ENCODE measurements around the gene PKP4. TPM values are rescaled to one million over a fixed set of nuclear protein-coding genes. Genes with fewer than 3 reads are reported as not detected.

Gene PKP4
- total and polyA plus RNA-seq, 2 experiments from 2014 or later = 35.7 to 92.3 TPM

DNA sequence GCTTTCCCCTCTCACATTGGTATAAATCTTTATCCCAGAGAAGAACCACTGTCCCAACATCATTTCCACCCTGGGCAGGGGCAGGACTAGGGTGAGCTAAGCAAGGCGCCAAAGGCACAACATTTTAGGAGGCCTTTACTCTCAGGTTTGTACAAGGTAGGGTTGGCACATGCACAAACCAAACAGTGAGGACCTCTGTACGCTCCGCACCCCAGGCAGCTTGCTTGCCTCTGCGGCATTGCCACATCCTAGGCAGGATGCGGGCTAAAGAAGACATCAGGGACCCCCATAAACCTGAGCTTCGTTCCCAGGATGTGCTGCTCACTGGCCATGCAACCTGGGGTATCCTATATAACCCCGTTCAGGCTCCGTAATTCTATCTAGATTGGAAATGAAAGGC is 210.2 kb downstream of the PKP4 start (continued):
- no peak for TF ChIP-seq ZNF331 (CRISPR knock-in tag; IDR thresholded peaks at IDR 0.05; ENCODE audit: low read depth)
- no peak for TF ChIP-seq ZNF114 (CRISPR knock-in tag; IDR thresholded peaks at IDR 0.05)
- TF ChIP-seq CREB1 (CRISPR knock-in tag; IDR thresholded peaks at IDR 0.05; ENCODE audit: low read depth) = no peak
- TF ChIP-seq POLR2AphosphoS5 (IDR thresholded peaks at IDR 0.05; ENCODE audit: low read depth) = no peak
- TF ChIP-seq, protein P1, sequence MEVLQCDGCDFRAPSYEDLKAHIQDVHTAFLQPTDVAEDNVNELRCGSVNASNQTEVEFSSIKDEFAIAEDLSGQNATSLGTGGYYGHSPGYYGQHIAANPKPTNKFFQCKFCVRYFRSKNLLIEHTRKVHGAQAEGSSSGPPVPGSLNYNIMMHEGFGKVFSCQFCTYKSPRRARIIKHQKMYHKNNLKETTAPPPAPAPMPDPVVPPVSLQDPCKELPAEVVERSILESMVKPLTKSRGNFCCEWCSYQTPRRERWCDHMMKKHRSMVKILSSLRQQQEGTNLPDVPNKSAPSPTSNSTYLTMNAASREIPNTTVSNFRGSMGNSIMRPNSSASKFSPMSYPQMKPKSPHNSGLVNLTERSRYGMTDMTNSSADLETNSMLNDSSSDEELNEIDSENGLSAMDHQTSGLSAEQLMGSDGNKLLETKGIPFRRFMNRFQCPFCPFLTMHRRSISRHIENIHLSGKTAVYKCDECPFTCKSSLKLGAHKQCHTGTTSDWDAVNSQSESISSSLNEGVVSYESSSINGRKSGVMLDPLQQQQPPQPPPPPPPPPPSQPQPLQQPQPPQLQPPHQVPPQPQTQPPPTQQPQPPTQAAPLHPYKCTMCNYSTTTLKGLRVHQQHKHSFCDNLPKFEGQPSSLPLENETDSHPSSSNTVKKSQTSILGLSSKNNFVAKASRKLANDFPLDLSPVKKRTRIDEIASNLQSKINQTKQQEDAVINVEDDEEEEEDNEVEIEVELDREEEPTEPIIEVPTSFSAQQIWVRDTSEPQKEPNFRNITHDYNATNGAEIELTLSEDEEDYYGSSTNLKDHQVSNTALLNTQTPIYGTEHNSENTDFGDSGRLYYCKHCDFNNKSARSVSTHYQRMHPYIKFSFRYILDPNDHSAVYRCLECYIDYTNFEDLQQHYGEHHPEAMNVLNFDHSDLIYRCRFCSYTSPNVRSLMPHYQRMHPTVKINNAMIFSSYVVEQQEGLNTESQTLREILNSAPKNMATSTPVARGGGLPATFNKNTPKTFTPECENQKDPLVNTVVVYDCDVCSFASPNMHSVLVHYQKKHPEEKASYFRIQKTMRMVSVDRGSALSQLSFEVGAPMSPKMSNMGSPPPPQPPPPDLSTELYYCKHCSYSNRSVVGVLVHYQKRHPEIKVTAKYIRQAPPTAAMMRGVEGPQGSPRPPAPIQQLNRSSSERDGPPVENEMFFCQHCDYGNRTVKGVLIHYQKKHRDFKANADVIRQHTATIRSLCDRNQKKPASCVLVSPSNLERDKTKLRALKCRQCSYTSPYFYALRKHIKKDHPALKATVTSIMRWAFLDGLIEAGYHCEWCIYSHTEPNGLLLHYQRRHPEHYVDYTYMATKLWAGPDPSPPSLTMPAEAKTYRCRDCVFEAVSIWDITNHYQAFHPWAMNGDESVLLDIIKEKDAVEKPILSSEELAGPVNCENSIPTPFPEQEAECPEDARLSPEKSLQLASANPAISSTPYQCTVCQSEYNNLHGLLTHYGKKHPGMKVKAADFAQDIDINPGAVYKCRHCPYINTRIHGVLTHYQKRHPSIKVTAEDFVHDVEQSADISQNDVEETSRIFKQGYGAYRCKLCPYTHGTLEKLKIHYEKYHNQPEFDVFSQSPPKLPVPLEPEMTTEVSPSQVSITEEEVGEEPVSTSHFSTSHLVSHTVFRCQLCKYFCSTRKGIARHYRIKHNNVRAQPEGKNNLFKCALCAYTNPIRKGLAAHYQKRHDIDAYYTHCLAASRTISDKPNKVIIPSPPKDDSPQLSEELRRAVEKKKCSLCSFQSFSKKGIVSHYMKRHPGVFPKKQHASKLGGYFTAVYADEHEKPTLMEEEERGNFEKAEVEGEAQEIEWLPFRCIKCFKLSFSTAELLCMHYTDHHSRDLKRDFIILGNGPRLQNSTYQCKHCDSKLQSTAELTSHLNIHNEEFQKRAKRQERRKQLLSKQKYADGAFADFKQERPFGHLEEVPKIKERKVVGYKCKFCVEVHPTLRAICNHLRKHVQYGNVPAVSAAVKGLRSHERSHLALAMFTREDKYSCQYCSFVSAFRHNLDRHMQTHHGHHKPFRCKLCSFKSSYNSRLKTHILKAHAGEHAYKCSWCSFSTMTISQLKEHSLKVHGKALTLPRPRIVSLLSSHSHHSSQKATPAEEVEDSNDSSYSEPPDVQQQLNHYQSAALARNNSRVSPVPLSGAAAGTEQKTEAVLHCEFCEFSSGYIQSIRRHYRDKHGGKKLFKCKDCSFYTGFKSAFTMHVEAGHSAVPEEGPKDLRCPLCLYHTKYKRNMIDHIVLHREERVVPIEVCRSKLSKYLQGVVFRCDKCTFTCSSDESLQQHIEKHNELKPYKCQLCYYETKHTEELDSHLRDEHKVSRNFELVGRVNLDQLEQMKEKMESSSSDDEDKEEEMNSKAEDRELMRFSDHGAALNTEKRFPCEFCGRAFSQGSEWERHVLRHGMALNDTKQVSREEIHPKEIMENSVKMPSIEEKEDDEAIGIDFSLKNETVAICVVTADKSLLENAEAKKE (CRISPR knock-in tag; IDR thresholded peaks at IDR 0.05) = no peak

DNA sequence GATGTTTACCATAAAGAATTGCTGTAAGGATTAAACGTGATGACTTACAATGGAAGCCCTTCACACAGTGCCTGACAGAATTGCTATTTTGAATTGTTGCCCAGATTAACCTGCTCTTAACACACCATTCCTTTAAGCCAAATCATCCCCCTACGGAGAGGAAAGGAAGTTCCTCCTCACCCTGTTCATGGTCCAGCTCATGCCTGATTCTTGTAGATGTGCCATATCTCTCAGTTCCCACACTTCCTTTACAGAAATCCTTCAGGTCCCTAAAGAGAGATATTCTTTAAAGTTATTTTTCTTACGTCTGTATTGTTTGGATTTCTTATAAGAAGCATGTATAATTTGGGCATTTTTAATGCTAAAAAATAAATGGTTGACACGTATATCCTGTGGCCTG is 210.8 kb downstream of the PKP4 start:
- Mint-ChIP-seq H3K36me3 (ENCODE audit: low read depth) (peaks cover 38% of the 10 kb centered on the region), H3K9me3 (no peaks in the 10 kb centered on the region), H3K4me3 (no peak overlapping the region), H3K27ac (no peak overlapping the region), H3K27me3 (ENCODE audit: insufficient read depth, low read depth, poor library complexity) (peaks cover 2% of the 10 kb centered on the region), H3K4me1 (peaks cover 7% of the 10 kb centered on the region; the same call in 2 of the 3 replicates)
- ATAC-seq = no peak
- no peak overlapping the region for H3K27ac ChIP-seq (ENCODE audit: low read depth)
- no peaks in the 10 kb centered on the region for H3K9me2 ChIP-seq (ENCODE audit: insufficient read depth)
- H3K4me3 ChIP-seq = no peak overlapping the region
- DNase-seq (ENCODE audit: low spot score) = no peak
- no peak overlapping the region for H3K4me2 ChIP-seq
- no peaks in the 10 kb centered on the region for H3K27me3 ChIP-seq (ENCODE audit: insufficient read depth)
- no peaks in the 10 kb centered on the region for H3K4me1 ChIP-seq (ENCODE audit: insufficient read depth)
- no peaks in the 10 kb centered on the region for H3K79me2 ChIP-seq (replicated peaks; ENCODE audit: insufficient read depth)
- no peaks in the 10 kb centered on the region for H3F3A ChIP-seq (replicated peaks; ENCODE audit: low read depth)
- H4K20me1 ChIP-seq (replicated peaks; ENCODE audit: insufficient read depth) = no peaks in the 10 kb centered on the region
- no peak overlapping the region for H2AFZ ChIP-seq
- H3K36me3 ChIP-seq (ENCODE audit: insufficient read depth) = peaks cover 20% of the 10 kb centered on the region; the same call in 1 of the 2 replicates
- TF ChIP-seq CREB1 (CRISPR knock-in tag; IDR thresholded peaks at IDR 0.05; ENCODE audit: low read depth) = no peak
- TF ChIP-seq, protein P1 (CRISPR knock-in tag; IDR thresholded peaks at IDR 0.05) = no peak
- TF ChIP-seq POLR2AphosphoS5 (IDR thresholded peaks at IDR 0.05; ENCODE audit: low read depth) = no peak
- no peak for TF ChIP-seq JUNB (IDR thresholded peaks at IDR 0.05; ENCODE audit: unreplicated experiment)
- TF ChIP-seq STAT1 (IDR thresholded peaks at IDR 0.05; ENCODE audit: unreplicated experiment) = no peak
- no peak for TF ChIP-seq EZH2 (IDR thresholded peaks at IDR 0.05; ENCODE audit: low read depth, unreplicated experiment)
- no peak for TF ChIP-seq ZNF114 (CRISPR knock-in tag; IDR thresholded peaks at IDR 0.05)
